Parathyroid adenoma (tissue), 2 donors: ENCODE results near the gene MCC.

Experiments used
- H2AFZ ChIP-seq: fragments of 300-600 bp; sonication (generic); one replicate; pipeline ENCODE4 v1.7.0; 2017; ENCODE audit warnings: antibody characterized with exemption, mild to moderate bottlenecking
- H3K27ac ChIP-seq: fragments of 300-600 bp; sonication (generic); one replicate; pipeline ENCODE4 v1.7.0; 2017
- H3K27me3 ChIP-seq: fragments of 300-600 bp; sonication (generic); one replicate; pipeline ENCODE4 v1.7.0; 2017; ENCODE audit warnings: low read length; ENCODE audit not compliant: control insufficient read depth, insufficient read depth
- H3K36me3 ChIP-seq: fragments of 300-600 bp; sonication (generic); one replicate; pipeline ENCODE4 v1.7.0; 2017; ENCODE audit warnings: low read length; ENCODE audit not compliant: control insufficient read depth, insufficient read depth
- H3K4me1 ChIP-seq: fragments of 300-600 bp; sonication (generic); one replicate; pipeline ENCODE4 v1.7.0; 2017; ENCODE audit warnings: control low read depth
- H3K4me2 ChIP-seq: fragments of 300-600 bp; sonication (generic); one replicate; pipeline ENCODE4 v1.7.0; 2017; ENCODE audit warnings: low read length
- H3K4me3 ChIP-seq: fragments of 300-600 bp; sonication (generic); one replicate; pipeline ENCODE4 v1.7.0; 2017; ENCODE audit warnings: low read depth, low read length
- H3K79me2 ChIP-seq: fragments of 300-600 bp; sonication (generic); one replicate; pipeline ENCODE4 v1.7.0; 2017; ENCODE audit warnings: control low read depth
- H3K9ac ChIP-seq: fragments of 300-600 bp; sonication (generic); one replicate; pipeline ENCODE4 v1.7.0; 2017; ENCODE audit warnings: mild to moderate bottlenecking
- H3K9me3 ChIP-seq: fragments of 300-600 bp; sonication (generic); one replicate; pipeline ENCODE4 v1.7.0; 2017; ENCODE audit warnings: low read length; ENCODE audit not compliant: control insufficient read depth
- CTCF ChIP-seq: fragments of 300-600 bp; sonication (generic); IDR thresholded peaks from one replicate; pipeline ENCODE4 v1.7.0; 2017; ENCODE audit warnings: antibody characterized with exemption, mild to moderate bottlenecking
- donor health status: primary hyperparathyroidism.

MCC gene

DNA sequence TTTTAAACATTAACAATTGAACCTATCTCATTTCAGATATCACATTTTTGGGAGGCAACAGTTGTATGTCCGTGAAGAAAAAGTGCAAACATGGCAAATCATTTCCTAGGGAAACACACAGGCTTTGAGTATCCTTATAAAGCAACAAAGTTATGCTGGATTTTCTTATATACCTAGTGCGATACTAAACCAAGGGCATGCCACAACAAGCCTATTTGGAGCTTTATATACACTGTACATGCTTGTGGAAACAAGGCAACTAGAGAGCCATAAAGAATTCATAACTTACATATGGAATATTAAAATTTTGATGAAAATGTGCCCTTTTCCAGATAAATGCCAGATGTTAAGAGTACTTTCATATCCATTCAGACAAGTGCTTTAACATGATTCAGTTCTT lies 320.3 kb downstream of the MCC start:
- H3K27ac ChIP-seq: peak overlapping the region; percentile 61
- no peaks in the 10 kb centered on the region for H3K36me3 ChIP-seq
- H3K4me1 ChIP-seq: peaks cover 68% of the 10 kb centered on the region
- no peak for TF ChIP-seq CTCF
- H3K9ac ChIP-seq: no peak overlapping the region
- H3K27me3 ChIP-seq: no peaks in the 10 kb centered on the region
- H3K9me3 ChIP-seq: no peaks in the 10 kb centered on the region
- H2AFZ ChIP-seq: no peak overlapping the region
- H3K79me2 ChIP-seq: peaks cover 75% of the 10 kb centered on the region
- peak overlapping the region; percentile 14 for H3K4me2 ChIP-seq
- no peak overlapping the region for H3K4me3 ChIP-seq

GRCh38 chr5:113166852-113167366 lies 321.3 kb downstream of the MCC start:
- H3K27me3 ChIP-seq: no peaks in the 10 kb centered on the region
- H3K4me2 ChIP-seq: peak overlapping the region; percentile 43
- no peak overlapping the region for H2AFZ ChIP-seq
- H3K79me2 ChIP-seq: peaks cover 78% of the 10 kb centered on the region
- H3K27ac ChIP-seq: peak overlapping the region; percentile 61
- TF ChIP-seq CTCF: no peak
- no peak overlapping the region for H3K4me3 ChIP-seq
- peaks cover 72% of the 10 kb centered on the region for H3K4me1 ChIP-seq
- no peaks in the 10 kb centered on the region for H3K9me3 ChIP-seq
- no peak overlapping the region for H3K9ac ChIP-seq
- no peaks in the 10 kb centered on the region for H3K36me3 ChIP-seq

GRCh38 chr5:113166261-113166660 lies 322.0 kb downstream of the MCC start:
- Histone ChIP-seq H3K4me1 (peaks cover 73% of the 10 kb centered on the region), H2AFZ (no peak overlapping the region), H3K4me3 (no peak overlapping the region), H3K4me2 (peak overlapping the region; percentile 2), H3K36me3 (no peaks in the 10 kb centered on the region), H3K27me3 (no peaks in the 10 kb centered on the region), H3K9me3 (no peaks in the 10 kb centered on the region), H3K27ac (peak overlapping the region; percentile 61), H3K79me2 (peaks cover 75% of the 10 kb centered on the region), H3K9ac (no peak overlapping the region)
- TF ChIP-seq CTCF: no peak

GRCh38 chr5:113164021-113164420 lies 324.2 kb downstream of the MCC start:
- Histone ChIP-seq H2AFZ (no peak overlapping the region), H3K4me1 (peaks cover 69% of the 10 kb centered on the region), H3K27ac (peak overlapping the region; percentile 61), H3K79me2 (peaks cover 62% of the 10 kb centered on the region), H3K9ac (no peak overlapping the region), H3K4me3 (no peak overlapping the region), H3K36me3 (no peaks in the 10 kb centered on the region), H3K27me3 (no peaks in the 10 kb centered on the region), H3K9me3 (no peaks in the 10 kb centered on the region), H3K4me2 (no peak overlapping the region)
- no peak for TF ChIP-seq CTCF

DNA sequence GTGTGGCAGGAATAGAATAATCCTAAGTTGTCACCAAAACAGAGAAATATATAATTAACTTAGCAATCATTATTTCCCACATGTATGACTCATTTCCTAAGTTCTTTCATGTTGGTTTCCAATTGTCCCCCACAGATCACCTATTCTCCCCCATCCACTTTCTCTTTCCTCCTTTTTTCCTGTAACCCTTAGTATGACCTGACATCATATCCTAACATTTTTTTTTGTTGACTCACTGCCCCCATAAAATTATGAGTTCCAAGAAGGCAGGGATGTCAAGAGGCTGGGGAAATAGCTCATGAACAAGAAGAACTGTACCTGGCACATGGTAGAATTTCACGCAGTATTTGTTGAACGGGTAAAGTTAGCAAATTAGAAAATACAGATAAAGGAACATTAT lies 324.9 kb downstream of the MCC start:
- no peak for TF ChIP-seq CTCF
- H3K9me3 ChIP-seq: no peaks in the 10 kb centered on the region
- peaks cover 60% of the 10 kb centered on the region for H3K79me2 ChIP-seq
- no peaks in the 10 kb centered on the region for H3K27me3 ChIP-seq
- no peak overlapping the region for H3K4me3 ChIP-seq
- H3K9ac ChIP-seq: no peak overlapping the region
- peak overlapping the region; percentile 26 for H3K4me2 ChIP-seq
- H3K36me3 ChIP-seq: no peaks in the 10 kb centered on the region
- peak overlapping the region; percentile 75 for H3K27ac ChIP-seq
- peaks cover 68% of the 10 kb centered on the region for H3K4me1 ChIP-seq
- H2AFZ ChIP-seq: no peak overlapping the region
